Thoracic aorta (tissue), 2 donors: ENCODE results near the gene ARHGAP6. TPM values are rescaled to one million over a fixed set of nuclear protein-coding genes. Genes with fewer than 3 reads are reported as not detected.
"Not testable (repeated sequence)": the region's sequence is repeated elsewhere in the genome, so short reads cannot be mapped to it uniquely, and the experiment has no call there.

Experiments used
- ATAC-seq: fragments of 150-250 bp; one replicate; pipeline ENCODE4 v1.8.0; 2017; ENCODE audit warnings: low read depth; ENCODE audit not compliant: insufficient number of reproducible peaks, low FRiP score
- DNase-seq: peaks from one replicate; pipeline ENCODE4 v3.0.0-alpha.2; 2020; ENCODE audit warnings: low spot score
- H3K27ac ChIP-seq, 2 donors: fragments of 200-600 bp; sonication (generic); 1 replicate in 1 of 2; 2 replicates in 1 of 2; pipeline ENCODE4 v1.5.1; 2016; ENCODE audit warnings: mild to moderate bottlenecking in 2 of 2, moderate library complexity in 2 of 2
- H3K27me3 ChIP-seq: fragments of 200-600 bp; sonication (generic); replicated peaks from 2 replicates; pipeline ENCODE4 v1.6.0; 2016; ENCODE audit warnings: mild to moderate bottlenecking; ENCODE audit not compliant: insufficient read depth
- H3K36me3 ChIP-seq: fragments of 200-600 bp; sonication (generic); one replicate; pipeline ENCODE4 v1.5.1; 2016
- H3K4me1 ChIP-seq, 2 donors: fragments of 200-600 bp; sonication (generic); 1 replicate in 1 of 2; 2 replicates in 1 of 2; pipeline versions ENCODE4 v1.5.1 to v1.6.0; 2016; ENCODE audit warnings: low read depth in 2 of 2, mild to moderate bottlenecking in 1 of 2; ENCODE audit not compliant: control insufficient read depth in 1 of 2
- H3K4me3 ChIP-seq: fragments of 200-600 bp; sonication (generic); 2 replicates; pipeline ENCODE4 v1.5.1; 2016; ENCODE audit warnings: mild to moderate bottlenecking
- H3K9me3 ChIP-seq: fragments of 200-600 bp; sonication (generic); 2 replicates; pipeline ENCODE4 v1.5.1; 2016
- CTCF ChIP-seq: fragments of 200-600 bp; sonication (generic); IDR thresholded peaks from one replicate; pipeline ENCODE4 v1.5.1; 2019; ENCODE audit warnings: antibody characterized with exemption
- total RNA-seq, 2 donors: library from RNA; depleted of rRNA; stranded (reverse); fragments of >200 nt; gene quantifications; one replicate each; pipeline versions ENCODE4 v1.1.0 to v1.2.3, GENCODE V29; 2016

The ARHGAP6 gene
- total RNA-seq, 2 donors from 2014 or later = 14.6 to 22.3 TPM

GRCh38 chrX:11588097-11588496 lies 77.6 kb downstream of the ARHGAP6 start:
- H3K4me3 ChIP-seq = no peak overlapping the region
- H3K27me3 ChIP-seq = no peaks in the 10 kb centered on the region
- no peak overlapping the region for H3K27ac ChIP-seq
- DNase-seq (no peak), ATAC-seq (no peak)
- TF ChIP-seq CTCF = no peak
- no peaks in the 10 kb centered on the region for H3K9me3 ChIP-seq
- no peaks in the 10 kb centered on the region for H3K36me3 ChIP-seq
- no peaks in the 10 kb centered on the region for H3K4me1 ChIP-seq

- Histone ChIP-seq H3K4me1 (peaks cover 0 to 3% of the 10 kb centered on the region in 2 donors), H3K27ac (no peak overlapping the region), H3K27me3 (no peaks in the 10 kb centered on the region), H3K4me3 (no peak overlapping the region), H3K36me3 (no peaks in the 10 kb centered on the region), H3K9me3 (no peaks in the 10 kb centered on the region)
- no peak for TF ChIP-seq CTCF
- ATAC-seq (no peak), DNase-seq (no peak)
Measured at GRCh38 chrX:11585174-11585573, 80.5 kb downstream of the ARHGAP6 start.

GRCh38 chrX:11580789-11581188 lies 84.9 kb downstream of the ARHGAP6 start:
- TF ChIP-seq CTCF = no peak
- DNase-seq (no peak), ATAC-seq (no peak)
- Histone ChIP-seq H3K36me3 (no peaks in the 10 kb centered on the region), H3K27ac (no peak overlapping the region), H3K4me3 (no peak overlapping the region), H3K9me3 (no peaks in the 10 kb centered on the region), H3K27me3 (no peaks in the 10 kb centered on the region), H3K4me1 (peaks cover 0 to 10% of the 10 kb centered on the region in 2 donors)

- DNase-seq = no peak
- Histone ChIP-seq H3K27ac (no peak overlapping the region), H3K27me3 (no peaks in the 10 kb centered on the region), H3K36me3 (no peaks in the 10 kb centered on the region), H3K4me1 (peaks cover 0 to 10% of the 10 kb centered on the region in 2 donors), H3K9me3 (no peaks in the 10 kb centered on the region), H3K4me3 (peak overlapping the region; percentile 41)
- no peak for ATAC-seq
- no peak for TF ChIP-seq CTCF
Measured at GRCh38 chrX:11579636-11580600, 85.8 kb downstream of the ARHGAP6 start.

- not testable (repeated sequence) for DNase-seq, H3K27ac ChIP-seq, H3K36me3 ChIP-seq, ATAC-seq, H3K9me3 ChIP-seq, H3K27me3 ChIP-seq, H3K4me3 ChIP-seq
- H3K4me1 ChIP-seq = peaks cover 0 to 10% of the 10 kb centered on the region in 2 donors
Measured at GRCh38 chrX:11578301-11578700, 87.4 kb downstream of the ARHGAP6 start.
